ENCODE measurements around the gene AMOTL1. TPM values are rescaled to one million over a fixed set of nuclear protein-coding genes. Genes with fewer than 3 reads are reported as not detected.
A peak's percentile ranks its signal among the peaks of the same experiment; 100 is the strongest.

AMOTL1 gene
- total RNA-seq, 2 experiments from 2014 or later, result 3.9 to 4.6 TPM

- Mint-ChIP-seq H3K27me3 (peaks cover 7% of the 10 kb centered on the region), H3K36me3 (no peaks in the 10 kb centered on the region), H3K4me1 (peaks cover 17% of the 10 kb centered on the region), H3K9me3 (ENCODE audit: low read depth) (no peaks in the 10 kb centered on the region), H3K4me3 (no peak overlapping the region), H3K27ac (peak overlapping the region; percentile 22)
- CTCF ChIA-PET, result interaction anchor here (1.2 kb wide), 2 partner anchors 10 to 90 kb away, joined by 3 to 7 read pairs; no protein-coding TSS in a partner anchor
- no peak for DNase-seq
- ATAC-seq, result peak; percentile 9
These were observed 108.1 kb downstream of the AMOTL1 start for GRCh38 chr11:94876222-94876621.

GRCh38 chr11:94876645-94877442 lies 108.7 kb downstream of the AMOTL1 start:
- H3K27me3 Mint-ChIP-seq, result peaks cover 5% of the 10 kb centered on the region
- H3K9me3 Mint-ChIP-seq (ENCODE audit: low read depth), result no peaks in the 10 kb centered on the region
- DNase-seq, result peak; percentile 85
- peaks cover 17% of the 10 kb centered on the region for H3K4me1 Mint-ChIP-seq
- no peaks in the 10 kb centered on the region for H3K36me3 Mint-ChIP-seq
- no peak overlapping the region for H3K4me3 Mint-ChIP-seq
- peak overlapping the region; percentile 22 for H3K27ac Mint-ChIP-seq
- CTCF ChIA-PET, result interaction anchor here (0.8 to 1.2 kb wide), 5 partner anchors 9 to 253 kb away, joined by 3 to 7 read pairs (median 3); no protein-coding TSS in a partner anchor
- ATAC-seq, result peak; percentile 99

GRCh38 chr11:94877443-94878200 lies 109.5 kb downstream of the AMOTL1 start:
- CTCF ChIA-PET, result interaction anchor here (0.8 to 1.2 kb wide), 5 partner anchors 8 to 254 kb away, joined by 3 to 7 read pairs (median 3); no protein-coding TSS in a partner anchor
- Mint-ChIP-seq H3K27me3 (peaks cover 5% of the 10 kb centered on the region), H3K4me3 (no peak overlapping the region), H3K9me3 (ENCODE audit: low read depth) (no peaks in the 10 kb centered on the region), H3K4me1 (peaks cover 17% of the 10 kb centered on the region), H3K36me3 (no peaks in the 10 kb centered on the region), H3K27ac (no peak overlapping the region)
- DNase-seq (no peak), ATAC-seq (no peak)

- ATAC-seq (no peak), DNase-seq (no peak)
- H3K36me3 Mint-ChIP-seq, result no peaks in the 10 kb centered on the region
- H3K4me3 Mint-ChIP-seq, result no peak overlapping the region
- H3K27ac Mint-ChIP-seq, result no peak overlapping the region
- CTCF ChIA-PET, result interaction anchor here (1.4 kb wide), 1 partner anchor 8 kb away, joined by 3 read pairs; no protein-coding TSS in a partner anchor
- peaks cover 3% of the 10 kb centered on the region for H3K27me3 Mint-ChIP-seq
- H3K4me1 Mint-ChIP-seq, result peaks cover 17% of the 10 kb centered on the region
- no peaks in the 10 kb centered on the region for H3K9me3 Mint-ChIP-seq (ENCODE audit: low read depth)
These were observed 110.8 kb downstream of the AMOTL1 start for GRCh38 chr11:94879006-94879405.

- Mint-ChIP-seq H3K4me3 (no peak overlapping the region), H3K27me3 (no peaks in the 10 kb centered on the region), H3K27ac (no peak overlapping the region), H3K9me3 (ENCODE audit: low read depth) (no peaks in the 10 kb centered on the region), H3K4me1 (peaks cover 22% of the 10 kb centered on the region), H3K36me3 (no peaks in the 10 kb centered on the region)
- no peak for ATAC-seq
- CTCF ChIA-PET, result no interaction called here
- no peak for DNase-seq
These were observed 112.1 kb downstream of the AMOTL1 start for GRCh38 chr11:94880216-94880615.

- Mint-ChIP-seq H3K4me3 (no peak overlapping the region), H3K36me3 (no peaks in the 10 kb centered on the region), H3K9me3 (ENCODE audit: low read depth) (no peaks in the 10 kb centered on the region), H3K4me1 (peaks cover 5% of the 10 kb centered on the region), H3K27me3 (no peaks in the 10 kb centered on the region), H3K27ac (no peak overlapping the region)
- CTCF ChIA-PET, result no interaction called here
- DNase-seq, result no peak
- no peak for ATAC-seq
These were observed 114.8 kb downstream of the AMOTL1 start for GRCh38 chr11:94882931-94883330.

- peaks cover 3% of the 10 kb centered on the region for H3K27me3 Mint-ChIP-seq
- H3K27ac Mint-ChIP-seq, result no peak overlapping the region
- no peaks in the 10 kb centered on the region for H3K36me3 Mint-ChIP-seq
- H3K4me3 Mint-ChIP-seq, result no peak overlapping the region
- peaks cover 5% of the 10 kb centered on the region for H3K4me1 Mint-ChIP-seq
- ATAC-seq, result no peak
- peaks cover 4% of the 10 kb centered on the region for H3K9me3 Mint-ChIP-seq (ENCODE audit: low read depth)
- DNase-seq, result no peak
- CTCF ChIA-PET, result no interaction called here
These were observed 115.7 kb downstream of the AMOTL1 start for GRCh38 chr11:94883878-94884277.

GRCh38 chr11:94884376-94884775 lies 116.2 kb downstream of the AMOTL1 start:
- CTCF ChIA-PET, result no interaction called here
- Mint-ChIP-seq H3K9me3 (ENCODE audit: low read depth) (peaks cover 4% of the 10 kb centered on the region), H3K36me3 (no peaks in the 10 kb centered on the region), H3K27ac (no peak overlapping the region), H3K4me3 (no peak overlapping the region), H3K4me1 (peaks cover 5% of the 10 kb centered on the region), H3K27me3 (peaks cover 5% of the 10 kb centered on the region)
- ATAC-seq, result no peak
- DNase-seq, result no peak

GRCh38 chr11:94885133-94885532 lies 117.0 kb downstream of the AMOTL1 start:
- Mint-ChIP-seq H3K9me3 (ENCODE audit: low read depth) (peaks cover 4% of the 10 kb centered on the region), H3K27ac (no peak overlapping the region)

GRCh38 chr11:94885581-94885980 lies 117.4 kb downstream of the AMOTL1 start:
- DNase-seq (no peak), ATAC-seq (no peak)
- no peak overlapping the region for H3K4me3 Mint-ChIP-seq
- H3K9me3 Mint-ChIP-seq (ENCODE audit: low read depth), result peaks cover 4% of the 10 kb centered on the region
- peaks cover 5% of the 10 kb centered on the region for H3K4me1 Mint-ChIP-seq
- CTCF ChIA-PET, result interaction anchor here (1.1 to 2.0 kb wide), 2 partner anchors 9 to 12 kb away, joined by 3 to 6 read pairs; no protein-coding TSS in a partner anchor
- H3K27ac Mint-ChIP-seq, result no peak overlapping the region
- H3K36me3 Mint-ChIP-seq, result no peaks in the 10 kb centered on the region
- H3K27me3 Mint-ChIP-seq, result peaks cover 8% of the 10 kb centered on the region

More at GRCh38 chr11:94885133-94885532, 117.0 kb downstream of the AMOTL1 start:
- peaks cover 7% of the 10 kb centered on the region for H3K27me3 Mint-ChIP-seq
- no peak overlapping the region for H3K4me3 Mint-ChIP-seq
- ATAC-seq (no peak), DNase-seq (no peak)
- no peaks in the 10 kb centered on the region for H3K36me3 Mint-ChIP-seq
- peaks cover 5% of the 10 kb centered on the region for H3K4me1 Mint-ChIP-seq
- CTCF ChIA-PET, result interaction anchor here (1.1 kb wide), 1 partner anchor 8 kb away, joined by 3 read pairs; no protein-coding TSS in a partner anchor

- DNase-seq, result no peak
- H3K4me3 Mint-ChIP-seq, result no peak overlapping the region
- peaks cover 27% of the 10 kb centered on the region for H3K27me3 Mint-ChIP-seq
- peaks cover 4% of the 10 kb centered on the region for H3K9me3 Mint-ChIP-seq (ENCODE audit: low read depth)
- no peak overlapping the region for H3K27ac Mint-ChIP-seq
- no peaks in the 10 kb centered on the region for H3K36me3 Mint-ChIP-seq
- H3K4me1 Mint-ChIP-seq, result peaks cover 5% of the 10 kb centered on the region
- ATAC-seq, result no peak
- CTCF ChIA-PET, result no interaction called here
These were observed 120.0 kb downstream of the AMOTL1 start for GRCh38 chr11:94888204-94888603.

GRCh38 chr11:94895451-94895850 lies 127.3 kb downstream of the AMOTL1 start:
- Mint-ChIP-seq H3K27ac (no peak overlapping the region), H3K36me3 (no peaks in the 10 kb centered on the region), H3K27me3 (peaks cover 29% of the 10 kb centered on the region), H3K4me3 (no peak overlapping the region), H3K9me3 (ENCODE audit: low read depth) (no peaks in the 10 kb centered on the region), H3K4me1 (no peaks in the 10 kb centered on the region)
- CTCF ChIA-PET, result no interaction called here
- no peak for DNase-seq
- ATAC-seq, result no peak

GRCh38 chr11:94895971-94896370 lies 127.8 kb downstream of the AMOTL1 start:
- no peaks in the 10 kb centered on the region for H3K9me3 Mint-ChIP-seq (ENCODE audit: low read depth)
- ATAC-seq, result no peak
- no peaks in the 10 kb centered on the region for H3K4me1 Mint-ChIP-seq
- no peak overlapping the region for H3K4me3 Mint-ChIP-seq
- peaks cover 23% of the 10 kb centered on the region for H3K27me3 Mint-ChIP-seq
- CTCF ChIA-PET, result no interaction called here
- DNase-seq, result no peak
- no peak overlapping the region for H3K27ac Mint-ChIP-seq
- no peaks in the 10 kb centered on the region for H3K36me3 Mint-ChIP-seq
